HG02571 (cell line): ENCODE data around the gene GPSM3.
"Not testable (repeated sequence)": the region's sequence is repeated elsewhere in the genome, so short reads cannot be mapped to it uniquely, and the experiment has no call there.

Source experiments
- ATAC-seq: cut with Tn5 transposase; IDR thresholded peaks from one replicate; pipeline ENCODE4 v1.9.1; 2021; ENCODE audit warnings: mild to moderate bottlenecking, moderate library complexity; ENCODE audit not compliant: unreplicated experiment

The GPSM3 gene

DNA sequence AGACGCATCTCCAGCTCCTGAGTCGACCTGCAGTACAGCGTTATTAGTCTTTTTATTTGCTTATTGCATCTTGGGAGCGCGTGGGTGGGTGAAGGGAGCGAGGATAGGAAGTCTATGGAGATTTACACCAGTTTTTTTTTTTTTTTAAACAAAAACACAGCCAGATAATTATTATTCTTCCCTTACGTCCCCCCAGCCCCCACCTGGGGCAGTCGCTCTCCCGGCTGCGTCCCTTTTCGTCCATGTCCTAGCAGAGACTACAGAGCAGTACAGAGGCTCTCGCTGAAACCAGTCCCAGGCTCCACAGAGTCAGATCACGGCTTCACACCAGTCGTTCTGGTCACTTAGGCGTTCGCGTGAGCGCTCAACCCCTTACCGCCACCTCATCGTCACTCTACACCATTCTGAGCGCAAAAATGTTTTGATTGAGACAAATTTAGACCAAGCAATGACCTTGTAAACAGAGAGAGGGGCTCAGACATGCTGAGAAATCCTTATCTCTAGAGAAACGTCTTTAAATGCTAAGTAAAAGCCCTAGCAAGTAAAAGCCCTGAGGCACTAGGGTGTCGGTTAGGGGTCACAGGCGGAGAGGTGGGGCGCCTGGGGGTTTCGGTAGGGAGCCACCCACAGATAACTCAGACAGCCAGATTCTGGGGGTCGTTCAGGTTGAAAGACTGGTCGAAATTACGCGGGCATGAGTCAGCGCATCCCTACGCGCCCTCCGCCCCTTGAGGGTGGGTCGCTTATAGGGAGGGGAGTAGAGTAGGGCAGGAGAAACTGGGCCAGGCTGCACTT, 39.5 kb downstream of the GPSM3 start:
- ATAC-seq: no peak

- no peak for ATAC-seq
Measured at GRCh38 chr6:32151863-32152768, 40.3 kb downstream of the GPSM3 start, which contains the start of gene PRRT1. Gene PRRT1 (minus strand): TSS chr6:32151939. CDS start chr6:32151827, 112 bp downstream.

DNA sequence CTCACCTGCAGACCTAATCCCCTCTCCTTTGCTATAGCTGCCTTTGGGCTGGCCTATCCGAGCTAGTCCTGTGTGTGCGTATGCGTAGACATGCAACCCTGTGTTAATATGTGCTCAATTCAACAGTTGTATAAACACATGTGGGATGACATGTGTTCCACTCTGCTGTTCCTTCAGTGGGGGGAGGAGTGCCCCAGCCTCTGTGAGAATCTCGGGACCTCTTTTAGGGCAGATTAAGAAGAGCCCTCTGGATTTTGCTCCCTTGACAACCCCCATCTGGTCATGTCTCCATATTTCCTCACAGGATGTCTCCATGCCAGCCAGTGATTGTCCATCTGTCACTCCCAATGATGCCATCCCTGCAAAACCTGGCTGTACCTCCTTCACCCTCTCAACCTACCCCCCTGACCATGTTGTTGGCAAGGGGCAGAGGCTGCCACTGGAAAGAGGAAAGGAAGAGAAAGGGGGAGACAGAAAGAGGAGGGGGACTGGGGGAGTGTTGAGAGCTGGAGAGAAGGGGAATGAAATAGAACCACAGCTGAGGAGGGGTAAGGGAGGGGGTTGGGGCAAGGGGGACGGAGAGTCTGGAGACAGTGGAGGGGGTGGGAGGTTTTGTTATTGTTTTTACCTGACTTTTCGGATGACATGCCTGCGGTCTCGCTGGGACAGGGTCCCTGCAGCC, 41.1 kb downstream of the GPSM3 start:
- ATAC-seq: no peak

GRCh38 chr6:32149932-32150870, 42.2 kb downstream of the GPSM3 start:
- no peak for ATAC-seq

DNA sequence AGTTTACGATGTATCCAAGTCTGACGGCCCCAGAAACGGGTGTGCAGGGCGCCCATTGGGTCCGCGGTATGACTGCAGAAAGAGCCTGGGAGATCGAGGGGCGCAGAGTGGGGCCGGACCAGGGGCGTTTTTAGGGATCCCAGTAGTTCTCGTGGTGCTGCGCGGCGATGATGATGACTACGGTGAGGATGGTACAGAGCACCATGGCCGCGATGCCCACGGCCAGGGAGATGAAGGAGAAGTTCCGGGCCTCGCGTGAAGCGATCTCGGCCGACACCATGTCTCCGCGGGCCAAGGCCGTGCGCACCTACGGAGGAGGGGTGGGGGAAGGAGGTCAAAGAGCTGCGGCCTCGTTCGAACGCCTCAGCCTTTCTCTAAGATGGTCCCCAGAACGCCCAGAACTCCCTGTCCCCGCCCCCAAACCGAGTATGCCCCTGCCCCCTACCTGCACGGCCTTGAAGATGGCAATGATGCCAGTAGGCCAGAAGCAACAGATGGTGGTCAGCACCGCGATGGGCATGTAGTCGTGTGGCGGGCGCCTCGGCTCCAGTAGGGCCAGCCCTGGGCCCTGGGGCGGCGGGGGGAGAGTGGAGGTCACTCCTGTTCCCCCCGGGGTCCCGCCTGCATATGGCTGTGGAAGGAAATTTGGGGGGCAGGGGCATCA, 43.2 kb downstream of the GPSM3 start:
- ATAC-seq: no peak

- ATAC-seq: no peak
Measured at GRCh38 chr6:32148289-32149091, 44.0 kb downstream of the GPSM3 start.

DNA sequence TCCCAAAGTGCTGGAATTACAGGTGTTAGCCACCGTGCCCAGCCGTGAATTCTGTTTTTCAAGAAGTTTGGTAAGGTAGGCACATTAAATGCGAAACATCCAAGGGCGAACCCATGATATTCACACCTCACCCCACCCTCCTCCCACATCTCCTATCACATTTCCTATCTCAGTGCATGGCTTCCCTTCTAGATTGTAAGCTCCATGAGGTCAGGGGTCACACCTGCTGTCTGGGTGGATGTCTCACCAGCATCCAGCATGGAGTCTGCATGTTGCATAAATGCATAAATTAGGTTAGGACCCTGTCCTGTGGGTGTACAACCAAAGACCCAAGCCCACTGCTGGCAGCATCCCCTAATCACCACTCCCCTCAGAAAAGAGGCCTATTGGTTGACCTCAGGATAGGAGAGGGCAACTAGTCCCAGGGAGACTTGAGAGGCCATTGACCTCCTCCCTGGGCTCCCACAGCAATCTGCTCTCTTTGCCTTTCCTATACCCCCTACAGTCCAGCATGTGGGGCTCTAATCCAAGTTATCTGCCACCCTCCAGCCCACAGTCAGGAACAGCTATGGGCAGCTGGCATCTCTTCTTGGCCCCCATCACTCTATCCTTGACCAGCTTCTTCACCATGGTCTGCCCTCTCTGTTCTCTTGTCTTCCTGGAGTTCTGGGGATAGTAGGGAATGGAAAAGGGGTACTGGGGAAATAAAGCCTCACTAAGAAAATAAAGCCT, 44.9 kb downstream of the GPSM3 start:
- no peak for ATAC-seq

- ATAC-seq: no peak
Measured at GRCh38 chr6:32146687-32147086, 45.8 kb downstream of the GPSM3 start.

- no peak for ATAC-seq
Measured at GRCh38 chr6:32146287-32146686, 46.2 kb downstream of the GPSM3 start.

GRCh38 chr6:32144238-32144637, 48.2 kb downstream of the GPSM3 start:
- not testable (repeated sequence) for ATAC-seq
